Body of pancreas (tissue), 4 donors: ENCODE measurements around the gene NF2. TPM values are rescaled to one million over a fixed set of nuclear protein-coding genes. Genes with fewer than 3 reads are reported as not detected.

Experiments used
- ATAC-seq: fragments of 150-250 bp; one replicate; pipeline ENCODE4 v1.9.1; 2016
- DNase-seq, 4 donors: peaks; one replicate each; pipeline ENCODE4 v3.0.0-alpha.2; 2019
- H3K27ac ChIP-seq, 4 donors: fragments of 200-600 bp; sonication (generic); 1 replicate in 3 of 4; 2 replicates in 1 of 4; pipeline versions ENCODE4 v1.5.1 to v1.6.1; 2016 to 2019; ENCODE audit warnings: mild to moderate bottlenecking in 1 of 4, mixed read lengths in 1 of 4, moderate library complexity in 1 of 4
- H3K27me3 ChIP-seq, 2 donors: fragments of 200-600 bp; sonication (generic); one replicate each; pipeline ENCODE4 v1.6.0; 2016; ENCODE audit warnings: mild to moderate bottlenecking in 1 of 2
- H3K36me3 ChIP-seq, 2 donors: fragments of 200-600 bp; sonication (generic); replicated peaks in 1 of 2; 2 replicates each; pipeline ENCODE4 v1.5.1; 2016; ENCODE audit warnings: low read depth in 2 of 2; ENCODE audit not compliant: insufficient read depth in 1 of 2
- H3K4me1 ChIP-seq: fragments of 200-600 bp; sonication (generic); one replicate; pipeline ENCODE4 v1.6.0; 2016
- H3K4me3 ChIP-seq, 2 donors: fragments of 200-600 bp; sonication (generic); 1 replicate in 1 of 2; 2 replicates in 1 of 2; pipeline ENCODE4 v1.5.1; 2016 to 2019
- H3K9me3 ChIP-seq, 3 donors: fragments of 200-600 bp; sonication (generic); 1 replicate in 2 of 3; 2 replicates in 1 of 3; pipeline ENCODE4 v1.5.1; 2016
- CTCF ChIP-seq, 7 experiments: fragments of 450-650 bp in 4 of 7; fragments of 200-600 bp in 3 of 7; sonication (generic) in 3 of 7; IDR thresholded peaks; one replicate each; pipeline ENCODE4 v1.5.1; 2016 to 2019; ENCODE audit warnings: antibody characterized with exemption in 7 of 7
- POLR2A ChIP-seq, 3 donors: fragments of 450-650 bp; IDR thresholded peaks; one replicate each; pipeline ENCODE4 v1.6.1; 2016; ENCODE audit warnings: antibody characterized with exemption in 3 of 3, mild to moderate bottlenecking in 2 of 3
- WGBS, 2 donors: methylation state at CpG; one replicate each; pipeline ENCODE4 v1.1.5; 2017; 5-methylcytosine and 5-hydroxymethylcytosine counted together
- intact Hi-C: fragments of 100-400 bp; cut with DNase I; formaldehyde crosslinking; loops from one replicate; pipeline ENCODE4 v1.15.1; 2023
- total RNA-seq, 2 donors: library from RNA; depleted of rRNA; stranded (reverse); fragments of >200 nt; gene quantifications; one replicate each; pipeline ENCODE4 v1.1.0, GENCODE V29; 2016

The NF2 gene
- total RNA-seq, 2 donors from 2014 or later: 21.4 to 26.5 TPM

DNA sequence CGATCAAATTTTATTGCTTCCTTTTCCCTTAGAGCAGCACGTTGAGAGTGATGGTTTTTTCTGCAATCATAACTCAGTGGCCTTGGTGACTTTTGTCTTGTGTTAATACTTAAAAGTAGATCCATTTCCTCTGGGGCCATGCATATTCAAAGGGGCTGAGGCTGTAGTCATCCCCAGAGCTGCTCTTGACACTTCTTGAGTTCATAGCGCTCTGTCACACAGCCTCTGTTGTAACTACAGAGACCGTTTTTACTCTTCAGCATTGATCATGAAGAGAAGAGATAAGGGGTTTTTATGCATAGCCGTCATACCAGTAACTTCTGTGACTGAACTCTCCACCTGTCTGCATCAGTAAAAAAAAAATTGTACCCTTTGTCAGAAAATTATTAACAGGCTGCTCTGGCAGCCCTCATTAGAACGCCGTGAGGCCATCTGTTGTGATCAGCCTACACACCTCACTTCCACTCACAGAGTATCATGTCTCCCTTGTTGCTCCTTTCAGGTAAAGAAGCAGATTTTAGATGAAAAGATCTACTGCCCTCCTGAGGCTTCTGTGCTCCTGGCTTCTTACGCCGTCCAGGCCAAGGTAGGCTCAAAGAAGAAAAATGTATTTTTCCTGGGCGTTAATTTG, 38.4 kb downstream of the NF2 start:
- Histone ChIP-seq H3K27ac (peak overlapping the region in 3 of 4 donors; percentile 4 to 30 (median 26)), H3K4me1 (peaks cover 11% of the 10 kb centered on the region), H3K36me3 (no peaks in the 10 kb centered on the region), H3K4me3 (no peak overlapping the region), H3K27me3 (no peaks in the 10 kb centered on the region), H3K9me3 (no peaks in the 10 kb centered on the region)
- DNase-seq (no peak), ATAC-seq (no peak)
- WGBS, 2 donors: 62 to 67% methylated on average over 10 of the region's 10 CpGs
- intact Hi-C loops: no loop called here
- TF ChIP-seq POLR2A (IDR thresholded peaks at IDR 0.05) (no peak), CTCF (IDR thresholded peaks at IDR 0.05) (no peak)

- 90% methylated on average over 4 of the region's 4 CpGs for WGBS, 2 donors
- Histone ChIP-seq H3K27me3 (no peaks in the 10 kb centered on the region), H3K36me3 (no peaks in the 10 kb centered on the region), H3K4me1 (peaks cover 11% of the 10 kb centered on the region), H3K27ac (no peak overlapping the region), H3K4me3 (no peak overlapping the region), H3K9me3 (no peaks in the 10 kb centered on the region)
- no peak for DNase-seq
- TF ChIP-seq CTCF (IDR thresholded peaks at IDR 0.05): no peak
- TF ChIP-seq POLR2A (IDR thresholded peaks at IDR 0.05): no peak
- ATAC-seq: no peak
- intact Hi-C loops: no loop called here
Observed at GRCh38 chr22:29642694-29643093, 39.3 kb downstream of the NF2 start.

GRCh38 chr22:29647954-29648737, 44.7 kb downstream of the NF2 start:
- ATAC-seq: no peak
- no peak for DNase-seq
- Histone ChIP-seq H3K36me3 (no peaks in the 10 kb centered on the region), H3K4me1 (no peaks in the 10 kb centered on the region), H3K4me3 (no peak overlapping the region), H3K9me3 (no peaks in the 10 kb centered on the region), H3K27ac (no peak overlapping the region), H3K27me3 (no peaks in the 10 kb centered on the region)
- 87 to 94% methylated on average over 6 of the region's 6 CpGs for WGBS, 2 donors
- no peak for TF ChIP-seq CTCF (IDR thresholded peaks at IDR 0.05)
- TF ChIP-seq POLR2A (IDR thresholded peaks at IDR 0.05): no peak
- intact Hi-C loops: no loop called here

- no peaks in the 10 kb centered on the region for H3K36me3 ChIP-seq
- H3K9me3 ChIP-seq: no peaks in the 10 kb centered on the region
- H3K27me3 ChIP-seq: no peaks in the 10 kb centered on the region
- no peak overlapping the region for H3K27ac ChIP-seq
- no peak for ATAC-seq
- H3K4me3 ChIP-seq: no peak overlapping the region
- no peaks in the 10 kb centered on the region for H3K4me1 ChIP-seq
- TF ChIP-seq CTCF (IDR thresholded peaks at IDR 0.05) (no peak), POLR2A (IDR thresholded peaks at IDR 0.05) (no peak)
- DNase-seq: no peak
- 81 to 85% methylated on average over 5 of the region's 5 CpGs for WGBS, 2 donors
- intact Hi-C loops: no loop called here
Observed at GRCh38 chr22:29650370-29650769, 46.9 kb downstream of the NF2 start.
